Posterior cingulate gyrus (tissue), 11 donors: ENCODE measurements around the gene WBP2.

Experiments used
- DNase-seq, 10 donors: peaks; one replicate each; pipeline versions ENCODE4 v3.0.0 to v3.0.0-alpha.2; 2020 to 2021; ENCODE audit warnings: mixed read lengths in 3 of 10
- intact Hi-C: fragments of 100-400 bp; cut with DNase I; formaldehyde crosslinking; loops from one replicate; pipeline ENCODE4 v1.15.1; 2023

The WBP2 gene

DNA sequence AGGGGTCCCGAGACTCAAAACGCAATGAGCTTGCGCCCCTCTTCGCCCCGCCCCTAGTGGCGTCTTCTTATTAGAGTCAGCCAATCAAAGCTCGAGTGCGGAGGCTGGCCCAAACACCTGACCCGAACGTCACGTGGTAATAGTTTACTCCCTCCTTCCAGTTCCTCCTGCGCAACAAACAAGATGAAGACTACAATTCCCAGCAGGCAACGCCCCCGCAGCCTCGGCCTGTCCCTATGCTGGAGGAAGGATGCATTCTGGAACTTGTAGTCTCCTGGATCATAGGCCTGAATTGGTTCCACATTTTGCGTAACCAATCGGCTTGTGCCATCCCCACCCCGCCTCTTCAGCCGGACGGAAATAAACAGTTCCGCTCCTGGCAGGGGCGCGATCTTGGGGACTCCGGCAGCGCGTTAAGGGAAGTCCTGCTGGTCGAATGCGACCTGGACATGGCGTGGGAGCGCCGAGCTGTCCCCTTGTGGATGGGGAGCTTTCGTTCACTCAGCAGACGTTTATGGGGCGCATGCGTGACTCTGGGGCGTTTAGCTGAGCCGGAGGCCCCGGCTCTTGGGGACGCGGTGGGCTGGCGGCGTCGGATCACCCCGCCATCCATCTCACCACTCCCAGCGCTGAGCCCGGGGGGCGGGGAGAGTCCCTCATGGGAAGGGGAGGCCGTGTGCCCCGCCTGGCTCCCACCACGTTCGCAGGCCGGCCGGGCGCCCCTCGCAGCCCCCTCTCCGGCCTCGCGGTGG lies at the start of gene WBP2:
TSS of gene WBP2 (minus strand) at position 26 of the 752 bp plus-strand sequence. CDS start 38 bp downstream, outside the sequence.
- peak; percentile 96 to 100 (median 98) for DNase-seq
- intact Hi-C loops, result loop anchor here (5.0 kb wide), 1 partner anchor 42 kb away; the partner anchor contains the start of gene TRIM65

DNA sequence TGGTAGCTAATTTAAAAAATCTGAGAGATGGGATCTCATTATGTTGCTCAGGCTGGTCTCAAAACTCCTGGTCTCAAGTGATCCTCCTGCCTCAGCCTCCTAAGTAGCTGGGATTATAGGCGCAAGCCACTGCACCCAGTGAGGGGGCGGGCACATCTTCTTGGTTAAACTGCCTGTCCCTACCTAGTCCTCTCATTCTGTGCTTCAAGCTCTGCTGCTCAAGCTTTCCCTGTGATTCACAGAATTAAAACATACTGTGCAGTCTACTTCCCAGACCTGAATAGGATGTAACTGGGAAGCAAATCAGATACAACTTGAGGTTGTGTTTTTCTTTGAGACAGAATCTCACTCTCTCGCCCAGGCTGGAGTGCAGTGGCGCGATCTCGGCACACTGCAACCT lies 47.3 kb upstream of the WBP2 start:
- intact Hi-C loops, result no loop called here
- no peak for DNase-seq

DNA sequence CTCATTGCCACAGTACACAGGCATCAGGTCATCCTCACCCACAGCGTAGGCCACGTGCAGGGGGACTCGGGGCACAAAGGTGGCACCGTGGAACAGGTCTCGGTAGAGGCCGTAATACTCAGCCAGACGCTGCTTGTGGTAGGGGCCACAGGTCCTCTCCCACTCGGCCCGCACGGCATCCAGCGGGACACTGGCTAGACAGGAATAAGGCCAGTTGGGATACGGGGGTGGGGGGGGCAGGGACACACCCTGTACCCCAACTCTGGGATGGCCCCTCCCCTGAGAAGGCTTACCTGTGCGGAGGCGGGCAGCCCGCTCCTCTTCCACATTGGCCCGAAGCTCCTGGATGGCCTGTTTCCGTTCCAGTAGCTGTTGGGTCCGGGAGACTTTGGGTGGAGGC lies 46.6 kb upstream of the WBP2 start:
- DNase-seq, result no peak
- intact Hi-C loops, result no loop called here

DNA sequence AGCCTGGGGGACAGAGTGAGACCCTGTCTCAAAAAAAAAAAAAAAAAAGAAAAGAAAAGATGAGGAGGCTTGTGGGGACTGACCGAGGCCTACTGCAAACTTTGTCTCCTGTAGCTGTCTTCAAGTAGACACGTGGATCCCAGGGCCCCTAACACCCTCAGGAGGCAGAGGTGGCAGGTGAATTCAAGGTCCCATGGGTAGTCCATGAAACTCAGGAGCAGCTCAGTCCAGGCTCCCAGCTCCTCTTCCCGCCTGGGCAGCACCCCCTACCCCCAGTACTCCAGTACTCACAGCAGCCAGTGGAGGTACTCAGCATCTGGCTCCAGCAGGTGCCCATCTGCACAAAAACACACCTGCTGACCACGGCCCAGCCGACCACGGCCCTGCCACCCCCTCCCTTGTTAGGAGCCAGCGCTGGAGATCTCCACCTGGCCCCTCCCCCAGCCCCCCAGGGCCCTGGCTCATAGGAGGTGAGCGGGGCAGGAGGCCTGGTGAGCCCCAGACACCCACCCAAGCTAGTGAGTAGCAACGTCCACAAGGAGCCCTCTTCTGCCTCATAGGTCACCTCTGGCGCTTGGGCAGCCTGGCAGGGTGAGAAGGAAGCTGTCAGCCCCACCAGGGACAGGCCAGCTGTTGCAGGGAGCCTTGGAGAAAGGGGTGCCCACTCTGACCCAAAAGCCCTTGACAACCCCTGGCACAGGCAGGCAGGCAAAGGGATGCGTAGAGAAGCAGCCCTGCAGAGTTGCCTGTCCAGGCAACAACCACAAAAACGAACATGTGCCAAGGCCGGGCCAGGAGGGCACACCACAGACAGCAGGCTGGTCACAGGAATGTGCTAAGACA lies 45.8 kb upstream of the WBP2 start:
- no peak for DNase-seq
- intact Hi-C loops, result no loop called here

DNA sequence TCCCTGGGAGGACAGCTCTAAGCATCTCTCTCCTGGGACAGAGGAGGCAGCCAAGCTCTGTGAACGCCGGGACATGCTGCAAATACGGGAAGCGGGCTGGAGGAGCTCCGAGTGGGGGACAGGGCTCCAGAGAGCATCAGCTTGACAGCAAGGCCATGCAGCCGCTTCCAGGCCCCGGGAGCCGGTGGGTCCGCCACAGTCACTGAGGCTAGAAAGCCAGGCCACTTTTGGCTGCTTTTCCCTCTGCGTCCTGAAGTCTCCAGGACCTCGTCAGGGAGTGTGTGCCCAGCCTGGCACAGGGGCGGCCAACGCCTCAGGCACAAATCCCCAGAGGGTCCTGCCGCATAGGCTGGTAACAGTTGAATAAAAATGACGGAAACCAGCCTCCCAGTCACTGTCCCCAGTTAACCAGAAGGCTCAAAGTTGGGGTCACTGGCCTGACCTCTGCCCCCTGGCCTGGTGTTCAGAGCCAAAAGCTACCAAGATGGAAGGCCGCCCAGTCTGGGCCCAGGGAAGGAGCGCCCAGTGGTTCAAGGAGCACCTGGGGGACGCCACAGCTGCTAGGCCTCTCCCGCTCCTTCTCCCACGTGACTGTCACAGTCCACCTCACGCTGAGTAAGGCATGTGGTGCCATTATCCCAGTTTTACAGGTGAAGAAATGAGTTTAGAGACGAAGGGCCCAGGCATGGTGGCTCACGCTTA lies 44.8 kb upstream of the WBP2 start:
- intact Hi-C loops, result loop anchor here (5.0 kb wide), 1 partner anchor 43 kb away; the partner anchor contains the start of gene WBP2
- DNase-seq, result no peak

DNA sequence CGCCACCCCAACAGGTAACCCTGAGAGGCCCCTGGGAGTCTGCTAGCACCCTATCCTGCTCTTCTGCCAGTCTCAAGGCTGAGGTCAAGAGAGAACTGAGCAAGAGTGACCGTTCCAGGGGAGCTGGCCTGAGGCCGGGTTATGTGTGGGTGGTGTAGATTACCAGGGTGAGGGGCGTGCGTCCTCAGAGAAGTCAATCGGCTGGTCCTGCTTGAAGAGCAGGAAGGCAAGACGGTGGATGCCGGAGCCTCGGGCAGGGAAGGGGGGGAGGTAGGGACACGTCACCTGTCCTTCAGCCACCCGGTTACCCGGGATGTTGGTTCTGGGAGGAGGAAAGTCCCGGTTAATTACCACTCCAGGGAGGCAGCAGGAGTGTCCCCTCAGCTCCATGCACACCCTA lies 44.2 kb upstream of the WBP2 start:
- DNase-seq, result no peak
- intact Hi-C loops, result loop anchor here (5.0 kb wide), 1 partner anchor 42 kb away; the partner anchor contains the start of gene WBP2

DNA sequence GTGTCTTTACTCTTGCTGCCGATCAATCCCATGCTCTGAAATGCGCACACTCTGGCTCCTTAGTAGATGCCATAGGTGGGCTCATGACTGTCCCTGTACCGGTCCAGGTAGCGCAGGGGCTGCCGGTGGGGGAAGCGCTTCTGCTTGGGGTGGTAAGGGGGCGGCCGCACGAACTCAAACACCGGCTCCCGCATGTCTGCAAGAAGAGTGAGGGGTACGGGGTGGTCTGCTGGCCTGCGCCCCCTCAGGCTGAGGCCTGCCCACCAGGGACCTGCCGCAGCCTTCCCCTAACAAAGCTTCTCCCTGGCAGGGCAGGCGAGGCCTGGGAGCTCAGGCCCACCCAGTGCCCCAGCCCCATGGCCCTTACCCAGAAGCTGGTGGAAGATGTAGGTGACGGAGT lies 43.7 kb upstream of the WBP2 start:
- no peak for DNase-seq
- intact Hi-C loops, result loop anchor here (5.0 kb wide), 1 partner anchor 41 kb away; the partner anchor contains the start of gene WBP2

DNA sequence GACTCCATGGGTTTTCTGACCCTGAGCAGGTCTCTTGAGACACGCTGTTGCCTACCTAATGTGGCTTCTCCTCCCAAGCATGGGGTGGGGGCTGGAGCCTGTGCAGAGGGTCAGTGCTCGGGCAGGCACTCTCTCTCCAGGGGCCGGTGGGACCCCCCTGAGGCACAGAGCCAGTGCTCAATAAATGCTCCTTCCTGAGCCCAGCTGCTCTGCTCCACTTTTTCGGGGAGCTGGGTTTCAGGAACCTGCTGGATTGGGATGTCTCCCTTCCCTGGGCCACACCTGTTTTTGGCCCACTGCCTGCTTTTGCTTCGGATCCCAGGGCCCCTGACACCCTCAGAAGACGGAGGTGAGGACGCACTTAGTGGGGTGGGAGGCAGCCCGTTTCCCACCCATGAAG lies 42.9 kb upstream of the WBP2 start:
- intact Hi-C loops, result loop anchor here (5.0 kb wide), 1 partner anchor 41 kb away; the partner anchor contains the start of gene WBP2
- DNase-seq, result no peak

DNA sequence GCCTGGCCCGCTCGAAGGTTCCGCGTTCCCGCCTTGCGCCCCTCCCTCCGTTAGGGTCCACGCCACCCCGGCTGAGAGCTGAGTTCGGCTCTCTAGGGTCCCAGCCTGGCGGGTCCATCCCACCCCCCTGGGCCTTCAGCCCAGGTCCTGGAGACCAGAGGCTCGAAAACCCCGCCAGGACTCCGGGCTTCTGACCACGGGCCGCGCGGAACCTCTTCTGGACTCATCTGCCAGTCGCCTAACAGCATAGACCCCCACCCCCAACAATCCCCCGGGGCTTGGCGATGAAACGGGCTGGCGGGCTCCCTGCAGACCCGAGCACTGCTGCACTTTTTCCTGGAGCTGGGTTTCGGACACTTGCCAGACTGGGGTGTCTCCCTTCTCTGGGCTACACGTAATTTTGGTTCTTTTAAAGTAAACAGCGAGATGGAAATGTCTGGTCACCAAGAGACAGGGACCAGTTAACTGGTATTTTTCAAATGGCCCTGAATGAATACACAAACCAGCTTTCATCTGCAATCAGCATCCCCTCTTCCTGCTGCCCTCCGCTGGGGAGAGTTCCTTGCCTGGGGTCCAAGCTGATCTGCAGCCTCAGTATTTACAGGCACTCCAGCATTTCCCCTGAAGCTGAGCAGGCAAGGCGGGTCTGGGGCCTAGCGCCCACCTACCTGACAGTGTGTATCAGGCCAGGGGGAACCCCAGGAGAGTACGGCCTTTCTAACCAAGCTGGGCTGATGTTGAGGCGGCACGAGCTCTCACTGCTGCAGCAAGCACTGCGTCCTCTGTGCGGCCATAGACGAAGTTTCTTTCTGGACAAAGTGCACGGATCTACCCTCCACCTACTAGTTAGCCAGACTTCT lies 42.3 kb upstream of the WBP2 start:
- intact Hi-C loops, result loop anchor here (5.0 kb wide), 1 partner anchor 40 kb away; the partner anchor contains the start of gene WBP2
- peak in 1 of 10 donors; percentile 76 for DNase-seq

DNA sequence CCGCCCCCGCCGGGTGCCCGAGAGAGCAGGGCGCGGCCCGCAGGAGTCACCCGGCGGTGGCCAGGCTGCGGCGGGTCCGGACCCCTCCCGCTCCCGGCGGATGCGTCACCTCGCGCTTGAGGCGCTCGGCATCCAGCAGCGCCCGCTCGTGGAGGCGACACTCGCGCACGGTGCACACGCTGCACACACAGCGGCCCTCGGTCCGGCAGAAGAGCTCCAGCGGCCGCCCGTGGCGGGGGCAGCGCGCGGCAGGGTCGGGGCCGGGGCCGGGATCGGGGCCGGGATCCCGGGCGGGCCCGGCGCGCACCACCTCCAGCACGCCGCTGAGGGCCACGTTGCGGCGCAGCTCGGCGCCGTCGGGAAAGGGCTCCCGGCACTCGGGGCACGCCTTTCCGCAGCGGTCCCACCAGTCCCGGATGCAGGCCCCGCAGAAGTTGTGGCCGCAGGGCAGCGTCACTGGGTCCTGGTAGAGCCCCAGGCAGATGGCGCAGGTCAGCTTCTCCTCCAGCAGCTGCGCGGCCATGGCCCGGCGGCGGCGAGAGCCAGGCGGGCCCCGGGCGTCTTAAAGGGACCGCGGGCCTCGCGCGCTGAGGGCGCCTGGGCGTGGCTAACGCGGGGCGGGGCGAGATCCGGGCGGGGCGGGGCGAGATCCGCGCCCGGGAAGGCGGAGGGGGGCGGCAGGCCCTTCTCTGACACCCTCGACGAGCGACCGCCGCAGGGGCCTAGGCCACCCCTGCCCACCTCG lies 41.5 kb upstream of the WBP2 start, which contains the start of gene TRIM65:
TSS of gene TRIM65 (minus strand) at position 537 of the 745 bp plus-strand sequence. CDS start at position 523, 14 bp downstream.
- intact Hi-C loops, result loop anchor here (5.0 kb wide), 1 partner anchor 39 kb away; the partner anchor contains the start of gene WBP2
- peak; percentile 72 to 97 (median 80) for DNase-seq

DNA sequence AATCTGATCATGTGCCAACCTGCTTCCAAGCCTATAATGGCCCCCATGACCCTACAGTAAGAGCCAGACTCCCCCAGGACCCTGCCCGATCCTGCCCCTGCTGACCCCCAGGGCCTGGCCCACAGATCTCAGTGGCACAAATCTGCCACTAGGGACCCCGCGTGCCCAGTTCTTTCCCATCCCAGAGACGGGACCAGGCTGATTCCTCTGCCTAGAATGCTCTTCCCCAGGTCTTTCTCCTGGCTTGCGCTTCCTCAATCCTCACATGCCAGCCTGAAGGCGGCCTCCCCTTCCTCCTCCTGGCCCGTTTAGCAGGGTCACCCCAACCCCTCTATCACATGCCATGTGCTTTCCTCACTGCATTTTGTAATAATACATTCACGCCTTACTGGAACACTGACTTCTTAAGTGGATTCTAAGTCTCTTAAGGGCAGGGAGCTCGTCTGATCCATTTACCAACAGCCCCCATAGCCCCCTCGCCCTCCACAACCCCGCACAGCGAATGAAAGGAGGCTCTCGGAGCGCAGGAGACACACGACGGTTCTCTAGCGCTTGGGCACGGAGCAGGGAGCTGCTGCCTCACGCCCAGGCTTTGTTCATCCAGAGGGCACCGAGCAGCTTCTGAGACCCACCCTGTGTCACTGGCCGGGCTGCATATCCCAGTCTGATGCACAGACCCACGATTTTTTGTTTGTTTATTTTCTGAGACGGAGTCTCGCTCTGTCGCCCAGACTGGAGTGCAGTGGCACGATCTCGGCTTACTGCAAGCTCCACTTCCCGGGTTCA lies 40.4 kb upstream of the WBP2 start:
- DNase-seq, result no peak
- intact Hi-C loops, result loop anchor here (5.0 kb wide), 1 partner anchor 38 kb away; the partner anchor contains the start of gene WBP2

DNA sequence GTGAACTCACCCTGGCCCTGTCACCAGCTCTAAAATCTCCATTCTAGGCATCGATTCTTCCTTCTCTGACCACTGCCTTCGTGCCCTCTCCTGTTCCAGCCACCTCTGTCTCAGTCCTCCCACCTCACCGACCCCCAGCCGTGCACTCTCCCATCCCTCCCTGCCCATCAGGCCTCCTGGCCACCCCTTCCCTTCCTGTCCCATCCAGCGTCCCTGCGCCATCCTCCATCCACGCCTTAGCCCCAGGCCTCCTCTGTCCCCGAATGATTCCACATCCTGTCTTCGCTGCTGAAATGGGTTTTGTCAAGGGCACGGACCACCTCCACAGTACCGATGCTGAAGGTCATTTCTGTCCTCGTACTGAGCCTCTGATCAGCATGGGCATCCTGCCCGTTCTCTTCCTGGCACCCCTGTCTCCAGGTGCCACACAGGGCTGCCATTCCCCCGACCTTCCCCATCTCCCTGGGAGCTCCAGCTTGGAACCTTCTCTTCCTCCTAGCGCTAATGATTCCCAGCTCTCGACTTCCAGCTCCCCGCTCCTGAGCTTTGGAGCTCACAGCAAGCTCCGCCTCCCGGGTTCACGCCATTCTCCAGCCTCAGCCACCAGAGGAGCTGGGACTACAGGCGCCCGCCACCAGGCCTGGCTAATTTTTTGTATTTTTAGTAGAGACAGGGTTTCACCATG lies 39.1 kb upstream of the WBP2 start:
- DNase-seq, result no peak
- intact Hi-C loops, result no loop called here

DNA sequence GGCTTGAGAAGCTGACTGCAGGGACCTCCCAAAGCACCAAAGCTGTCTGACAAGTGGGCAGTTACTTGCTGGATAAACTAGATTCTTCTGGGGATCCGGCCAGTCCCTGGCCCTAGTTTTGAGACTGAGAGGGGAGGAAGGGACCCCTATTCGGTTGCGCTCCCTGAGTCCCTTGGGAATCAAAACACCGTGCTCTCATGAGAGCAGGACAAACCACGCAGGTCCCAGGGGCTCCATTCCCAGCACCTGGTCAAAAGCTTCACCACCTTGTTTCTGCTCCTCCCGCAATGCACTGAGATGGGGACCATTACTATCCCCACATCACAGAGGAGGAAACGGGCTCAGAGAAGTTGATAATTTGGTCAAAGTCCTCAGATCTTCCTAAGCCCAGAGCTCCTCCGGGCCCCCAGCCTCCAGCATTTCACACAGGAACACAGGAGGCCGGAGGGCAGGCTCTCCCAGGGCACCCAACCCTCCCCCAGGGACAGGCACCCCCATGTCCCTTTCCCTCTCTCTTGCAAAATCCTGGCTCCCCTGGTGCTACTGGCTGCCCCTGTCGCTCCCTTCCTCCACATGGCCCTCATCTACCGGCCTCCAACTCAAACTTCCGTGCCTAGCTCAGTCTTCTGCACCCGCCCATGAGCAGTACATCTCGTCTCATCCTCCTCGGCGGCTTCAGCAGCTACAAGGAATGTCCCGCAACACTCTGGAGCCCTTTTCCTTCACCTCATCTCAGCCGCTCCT lies 38.3 kb upstream of the WBP2 start:
- DNase-seq, result no peak
- intact Hi-C loops, result no loop called here

DNA sequence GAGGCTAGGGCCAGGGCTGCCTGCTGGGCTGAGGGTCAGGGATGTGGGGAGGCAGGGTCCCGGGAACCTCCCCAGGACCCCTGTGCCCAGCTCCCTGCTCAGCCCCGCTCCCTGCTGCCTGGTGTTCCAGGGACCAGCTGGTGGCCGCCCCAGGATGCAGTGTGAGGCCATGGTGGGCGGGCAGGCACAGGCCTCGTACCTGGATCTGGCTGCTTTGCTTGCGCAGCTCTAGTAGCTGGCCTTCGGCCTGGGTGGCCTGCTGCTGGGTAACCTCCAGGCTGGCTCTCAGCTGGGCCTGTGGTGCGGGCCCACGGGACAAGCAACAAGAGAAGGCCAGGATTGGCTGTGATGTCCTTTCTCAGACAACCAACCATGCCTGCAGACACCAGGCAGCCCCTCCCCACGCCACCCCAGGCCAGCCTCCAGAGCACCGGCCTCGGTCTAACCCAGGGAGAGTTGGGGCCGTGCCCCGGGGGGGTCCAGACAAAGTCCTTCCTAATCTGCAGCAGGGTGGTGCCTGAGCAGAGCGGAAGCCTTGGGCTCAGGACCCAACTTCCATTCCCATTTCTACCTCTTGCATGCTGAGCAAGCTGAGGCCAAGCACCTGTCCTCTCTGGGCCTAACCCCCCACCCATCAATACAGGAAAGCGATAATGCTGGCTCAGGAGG lies 37.6 kb upstream of the WBP2 start:
- DNase-seq, result peak in 1 of 10 donors; percentile 42
- intact Hi-C loops, result no loop called here

DNA sequence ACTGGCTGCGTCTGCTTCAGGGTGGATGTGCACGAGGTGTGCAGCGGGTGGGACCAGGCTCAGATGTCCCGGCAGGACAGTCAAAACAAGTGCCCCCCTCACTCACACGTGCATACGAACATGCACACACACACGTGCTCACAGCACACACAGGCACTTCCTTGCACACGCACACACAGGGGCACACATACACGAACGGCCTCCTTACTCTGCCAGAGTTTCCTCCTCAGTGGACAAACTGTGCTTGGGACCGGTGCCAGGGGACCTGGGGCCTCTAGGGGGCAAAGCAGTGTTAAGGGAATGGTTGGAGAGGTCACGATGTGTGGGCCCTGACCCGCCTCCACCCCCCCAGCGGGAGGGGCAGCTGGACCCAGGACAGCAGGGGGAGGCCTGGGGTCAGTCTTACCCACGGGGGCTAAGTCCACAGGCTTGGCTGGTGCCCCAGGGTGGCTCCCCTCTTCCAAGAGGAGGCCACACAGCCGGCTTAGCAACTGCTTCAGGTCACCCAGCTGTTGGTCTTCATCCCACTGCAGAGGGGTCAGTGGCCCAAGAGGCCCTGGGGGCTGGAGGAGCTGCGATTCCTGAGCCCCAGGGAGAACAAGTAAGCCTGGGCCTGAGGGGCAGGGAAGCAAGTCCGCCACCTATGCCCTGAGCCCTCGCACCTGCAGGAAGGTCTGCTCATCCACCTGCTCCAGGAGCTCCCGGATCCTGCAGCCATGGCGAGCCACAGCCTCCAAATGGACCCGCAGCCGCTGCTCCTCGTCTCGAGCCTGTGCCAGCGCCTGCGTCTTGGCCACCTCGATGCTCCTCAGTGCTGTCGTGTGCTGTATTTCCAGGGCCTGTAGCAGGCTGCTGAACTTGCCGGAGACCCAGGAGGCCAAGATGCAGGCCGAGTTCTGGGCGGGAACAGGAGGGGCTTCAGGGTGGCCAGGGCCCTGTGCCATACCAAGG lies 36.7 kb upstream of the WBP2 start:
- intact Hi-C loops, result no loop called here
- peak in 1 of 10 donors; percentile 79 for DNase-seq
